ENCODE results near the gene ZNF354C. TPM values are rescaled to one million over a fixed set of nuclear protein-coding genes. Genes with fewer than 3 reads are reported as not detected.

The ZNF354C gene
- total RNA-seq, 4 donors from 2014 or later: 0.80 to 4.8 (median 2.4) TPM

DNA sequence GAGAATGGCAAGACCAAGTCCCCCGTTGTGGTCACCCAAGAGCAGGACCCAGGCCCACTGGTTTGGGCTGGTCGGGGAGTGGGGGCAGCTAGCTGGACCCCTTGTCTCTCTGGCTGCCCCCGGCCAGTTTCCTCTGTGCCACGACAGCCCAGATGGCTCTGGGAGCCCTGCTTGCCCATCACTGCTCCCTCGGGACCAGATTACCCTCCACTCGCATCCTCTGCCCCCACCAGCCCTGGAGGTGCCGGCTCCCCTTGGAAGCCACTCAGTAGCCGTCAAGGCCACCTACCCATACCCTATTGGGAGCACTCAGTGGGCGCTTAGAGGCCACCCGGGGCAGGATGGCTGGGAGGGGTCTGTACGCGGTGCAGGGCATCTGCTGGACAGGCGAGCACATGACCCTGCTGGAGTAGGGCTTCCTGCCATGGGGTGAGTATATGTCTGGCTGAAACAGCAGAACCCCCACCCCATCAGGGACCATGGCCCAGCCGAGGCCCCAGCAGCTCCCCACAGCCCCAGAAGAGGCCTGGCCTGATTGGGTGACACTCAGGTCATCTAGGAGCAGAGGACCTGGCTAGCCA is 70.0 kb downstream of the ZNF354C start:
- no peak overlapping the region for H3K4me3 ChIP-seq
- TF ChIP-seq, protein P1, sequence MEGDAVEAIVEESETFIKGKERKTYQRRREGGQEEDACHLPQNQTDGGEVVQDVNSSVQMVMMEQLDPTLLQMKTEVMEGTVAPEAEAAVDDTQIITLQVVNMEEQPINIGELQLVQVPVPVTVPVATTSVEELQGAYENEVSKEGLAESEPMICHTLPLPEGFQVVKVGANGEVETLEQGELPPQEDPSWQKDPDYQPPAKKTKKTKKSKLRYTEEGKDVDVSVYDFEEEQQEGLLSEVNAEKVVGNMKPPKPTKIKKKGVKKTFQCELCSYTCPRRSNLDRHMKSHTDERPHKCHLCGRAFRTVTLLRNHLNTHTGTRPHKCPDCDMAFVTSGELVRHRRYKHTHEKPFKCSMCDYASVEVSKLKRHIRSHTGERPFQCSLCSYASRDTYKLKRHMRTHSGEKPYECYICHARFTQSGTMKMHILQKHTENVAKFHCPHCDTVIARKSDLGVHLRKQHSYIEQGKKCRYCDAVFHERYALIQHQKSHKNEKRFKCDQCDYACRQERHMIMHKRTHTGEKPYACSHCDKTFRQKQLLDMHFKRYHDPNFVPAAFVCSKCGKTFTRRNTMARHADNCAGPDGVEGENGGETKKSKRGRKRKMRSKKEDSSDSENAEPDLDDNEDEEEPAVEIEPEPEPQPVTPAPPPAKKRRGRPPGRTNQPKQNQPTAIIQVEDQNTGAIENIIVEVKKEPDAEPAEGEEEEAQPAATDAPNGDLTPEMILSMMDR (IDR thresholded peaks at IDR 0.05): no peak
- no peak for TF ChIP-seq POLR2A (IDR thresholded peaks at IDR 0.05)
- H3K27me3 ChIP-seq: no peaks in the 10 kb centered on the region
- no peak for DNase-seq
- intact Hi-C loops (cut with DNase I): no loop called here
- H3K9me3 ChIP-seq: no peaks in the 10 kb centered on the region
- H3K27ac ChIP-seq: no peak overlapping the region
- WGBS, 2 donors: 85 to 90% methylated on average over 4 to 6 of the region's 14 CpGs
- no peaks in the 10 kb centered on the region for H3K4me1 ChIP-seq
- H3K36me3 ChIP-seq: peaks cover 0 to 23% (median 0%) of the 10 kb centered on the region in 3 donors

DNA sequence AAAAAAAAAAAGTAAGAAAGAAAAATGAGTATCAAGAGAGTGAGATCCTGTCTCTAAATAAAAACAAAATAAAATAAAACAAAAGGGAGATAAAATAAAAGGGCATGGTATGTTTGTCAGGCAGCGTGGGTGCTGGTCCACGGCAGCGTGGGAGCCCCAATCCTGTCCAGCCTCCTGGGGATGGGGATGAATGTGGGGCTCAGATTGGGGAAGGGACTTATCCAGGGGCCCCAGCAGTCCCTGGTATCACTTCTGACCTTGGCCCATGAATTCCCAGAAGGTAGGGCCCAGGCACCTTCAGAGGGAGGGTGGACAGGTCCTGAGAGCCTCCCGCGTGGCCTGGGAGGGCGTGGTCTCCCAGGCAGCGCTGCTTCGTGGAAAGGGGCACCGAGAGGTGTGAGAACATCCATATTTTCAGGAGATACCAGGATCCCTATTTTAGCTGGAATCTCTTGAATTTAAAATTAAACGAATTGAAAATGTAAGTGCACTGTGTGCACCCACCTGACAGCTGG is 71.2 kb downstream of the ZNF354C start:
- TF ChIP-seq, protein P1 (IDR thresholded peaks at IDR 0.05): no peak
- no peak for TF ChIP-seq POLR2A (IDR thresholded peaks at IDR 0.05)
- Histone ChIP-seq H3K27ac (no peak overlapping the region), H3K9me3 (no peaks in the 10 kb centered on the region), H3K36me3 (peaks cover 0 to 23% (median 0%) of the 10 kb centered on the region in 3 donors), H3K4me3 (no peak overlapping the region), H3K4me1 (no peaks in the 10 kb centered on the region), H3K27me3 (no peaks in the 10 kb centered on the region)
- WGBS, 2 donors: 81 to 83% methylated on average over 5 to 10 of the region's 10 CpGs
- intact Hi-C loops (cut with DNase I): no loop called here
- no peak for DNase-seq

DNA sequence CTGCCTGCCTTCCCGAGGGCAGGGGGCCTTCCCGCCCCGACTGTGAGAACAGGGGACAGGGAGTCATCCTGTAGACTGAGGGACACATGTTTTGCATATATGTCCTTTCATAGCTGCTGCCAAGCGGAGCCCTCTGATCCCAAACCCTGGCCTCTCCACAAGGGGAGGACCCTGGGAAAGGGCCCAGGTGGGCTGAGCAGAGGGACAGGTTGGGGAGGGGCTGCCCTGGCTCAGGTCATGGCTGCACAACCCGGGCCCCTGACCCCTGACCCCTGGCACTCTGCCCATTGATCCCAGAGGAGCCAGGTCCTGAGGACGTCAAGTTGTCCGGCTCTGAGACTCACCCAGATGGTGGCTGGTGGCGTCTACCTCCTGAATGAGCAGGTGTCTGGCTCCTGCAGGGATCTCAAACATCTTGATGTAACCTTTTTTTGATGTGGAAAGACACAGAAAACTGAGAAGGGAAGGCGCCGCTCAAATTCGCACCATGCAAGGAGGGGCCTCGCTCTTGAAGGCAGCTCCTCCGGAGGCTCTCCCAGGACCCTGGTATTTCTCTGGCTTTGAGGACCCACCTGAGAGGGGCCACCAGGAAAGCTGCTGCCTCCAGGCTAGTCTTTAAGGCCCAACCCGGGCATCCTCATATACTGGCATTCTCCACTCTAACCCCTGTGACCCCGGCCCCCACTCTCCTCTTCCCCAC is 71.9 kb downstream of the ZNF354C start:
- H3K4me3 ChIP-seq: no peak overlapping the region
- no peaks in the 10 kb centered on the region for H3K4me1 ChIP-seq
- WGBS, 2 donors: 70 to 82% methylated on average over 4 to 7 of the region's 15 CpGs
- H3K9me3 ChIP-seq: no peaks in the 10 kb centered on the region
- no peaks in the 10 kb centered on the region for H3K27me3 ChIP-seq
- intact Hi-C loops (cut with DNase I): no loop called here
- H3K27ac ChIP-seq: no peak overlapping the region
- no peak for DNase-seq
- peaks cover 0 to 23% (median 0%) of the 10 kb centered on the region in 3 donors for H3K36me3 ChIP-seq
- no peak for TF ChIP-seq POLR2A (IDR thresholded peaks at IDR 0.05)
- TF ChIP-seq, protein P1 (IDR thresholded peaks at IDR 0.05): no peak

DNA sequence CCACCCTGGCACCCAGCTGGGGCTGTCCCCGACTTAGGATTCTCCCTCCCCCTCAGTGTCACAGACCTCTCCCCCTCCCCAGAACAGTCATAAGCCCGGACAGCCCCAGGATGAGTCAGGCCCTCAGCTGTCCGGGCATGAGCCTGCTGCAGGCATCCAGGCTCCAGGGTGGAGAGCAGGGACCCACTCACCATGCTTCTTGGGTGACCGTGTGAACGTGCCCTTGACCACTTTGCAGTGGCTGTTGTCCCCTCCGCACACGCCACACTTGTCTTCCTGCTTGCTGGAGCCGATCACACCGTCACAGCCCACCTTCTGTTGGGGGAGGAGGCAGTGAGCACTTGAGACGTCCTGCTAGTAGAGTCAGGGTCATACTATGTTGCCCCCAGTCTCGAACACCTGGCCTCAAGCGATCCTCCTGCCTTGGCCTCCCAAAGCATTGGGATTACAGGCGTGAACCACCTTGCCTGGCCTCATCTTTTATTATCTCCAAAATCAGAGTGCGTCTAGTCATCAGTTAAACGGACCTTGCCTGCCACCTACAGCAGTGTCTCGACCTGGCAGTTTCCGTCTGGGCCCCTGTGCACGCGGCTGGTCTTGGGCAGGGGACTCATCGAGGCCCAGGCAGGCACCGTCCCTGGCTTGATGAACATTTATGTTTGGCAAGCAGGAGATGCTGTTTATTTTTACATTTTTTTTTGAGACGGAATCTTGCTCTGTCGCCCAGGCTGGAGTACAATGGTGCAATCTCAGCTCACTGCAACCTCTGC is 72.6 kb downstream of the ZNF354C start:
- no peak overlapping the region for H3K27ac ChIP-seq
- no peaks in the 10 kb centered on the region for H3K9me3 ChIP-seq
- intact Hi-C loops (cut with DNase I): no loop called here
- H3K4me1 ChIP-seq: no peaks in the 10 kb centered on the region
- TF ChIP-seq, protein P1 (IDR thresholded peaks at IDR 0.05): no peak
- TF ChIP-seq POLR2A (IDR thresholded peaks at IDR 0.05): no peak
- DNase-seq: no peak
- no peak overlapping the region for H3K4me3 ChIP-seq
- peaks cover 0 to 23% (median 0%) of the 10 kb centered on the region in 3 donors for H3K36me3 ChIP-seq
- peaks cover 0 to 5% (median 0%) of the 10 kb centered on the region in 4 donors for H3K27me3 ChIP-seq
- 81 to 83% methylated on average over 13 to 23 of the region's 23 CpGs for WGBS, 2 donors

Other genes with a start within 250 kb of the ZNF354C start
- gene ZNF354B, start 200.4 kb upstream of the ZNF354C start, total RNA-seq: 10 to 100 TPM in 1 of 4 donors, 1 to 10 TPM in 3; 6.0 to 19.3 (median 8.6) TPM
- 1 to 10 TPM in 2 of 4 donors, under 1 TPM in 2; 0.35 to 1.5 (median 1.0) TPM for gene ZFP2, start 164.5 kb upstream of the ZNF354C start, total RNA-seq
- 1 to 10 TPM in 2 of 4 donors, under 1 TPM in 1, not detected in 1; 0.40 to 1.5 (median 1.4) TPM for gene ZNF454, start 119.2 kb upstream of the ZNF354C start, total RNA-seq
- not detected for gene GRM6, start 65.1 kb upstream of the ZNF354C start, total RNA-seq
- gene ZNF879, start 36.6 kb upstream of the ZNF354C start, total RNA-seq: 1 to 10 TPM; 2.1 to 8.0 (median 4.6) TPM